IMR-90 (cell line): ENCODE results near the gene RUNX3. TPM values are rescaled to one million over a fixed set of nuclear protein-coding genes. Genes with fewer than 3 reads are reported as not detected.
A peak's percentile ranks its signal among the peaks of the same experiment; 100 is the strongest.

Experiments
- ATAC-seq: fragments of 200-7000 bp; cut with Tn5 transposase; 2 replicates; pipeline ENCODE4 v1.9.1; 2020; ENCODE audit warnings: low read depth, mild to moderate bottlenecking, moderate library complexity
- BruUV-seq: library from RNA; stranded (reverse); fragments of 400-500 nt; replicated peaks from 2 replicates; lab custom pipeline; 2021; lab: Mats Ljungman, UMichigan
- CTCF ChIA-PET: fragments of 300-600 bp; formaldehyde crosslinking; extraction: SDS; loops from one replicate; lab custom pipeline; 2021; ENCODE audit warnings: antibody characterized with exemption; lab: Yijun Ruan, JAX
- POLR2A ChIA-PET: fragments of 300-600 bp; sonication (Branson Sonifier 250); formaldehyde crosslinking; loops from one replicate; lab custom pipeline; 2022; ENCODE audit warnings: antibody characterized with exemption; ENCODE audit not compliant: unreplicated experiment; lab: Charles Lee
- DNase-seq: peaks from one replicate; pipeline ENCODE4 v3.0.0; 2013
- H2AFZ ChIP-seq: replicated peaks from 2 replicates; pipeline ENCODE3; 2013; ENCODE audit warnings: low read length, mild to moderate bottlenecking; ENCODE audit not compliant: poor library complexity
- H2AK5ac ChIP-seq: 2 replicates; pipeline ENCODE4 v1.6.1; 2013; ENCODE audit warnings: low read depth, low read length, inconsistent platforms
- H2AK9ac ChIP-seq: replicated peaks from 2 replicates; pipeline ENCODE3; 2013; ENCODE audit warnings: mild to moderate bottlenecking, low read depth, low read length, moderate library complexity; ENCODE audit not compliant: poor library complexity
- H2BK120ac ChIP-seq: 2 replicates; pipeline ENCODE4 v1.6.1; 2013; ENCODE audit warnings: low read depth, low read length, inconsistent platforms
- H2BK15ac ChIP-seq: 3 replicates; pipeline ENCODE4 v1.6.1; 2013; ENCODE audit warnings: low read depth, low read length, inconsistent platforms
- H2BK20ac ChIP-seq: 2 replicates; pipeline ENCODE4 v1.6.1; 2013; ENCODE audit warnings: low read depth, mild to moderate bottlenecking, inconsistent platforms, low read length, moderate library complexity
- H2BK5ac ChIP-seq: 2 replicates; pipeline ENCODE4 v1.6.1; 2013; ENCODE audit warnings: mild to moderate bottlenecking, low read depth, low read length, inconsistent platforms; ENCODE audit not compliant: poor library complexity, severe bottlenecking
- H3K14ac ChIP-seq: replicated peaks from 2 replicates; pipeline ENCODE4 v1.6.1; 2013; ENCODE audit warnings: low read depth, low read length, inconsistent platforms
- H3K18ac ChIP-seq: 2 replicates; pipeline ENCODE4 v1.6.1; 2013; ENCODE audit warnings: low read depth, low read length, control low read depth
- H3K23ac ChIP-seq: 2 replicates; pipeline ENCODE4 v1.6.1; 2013; ENCODE audit warnings: low read depth, low read length, inconsistent platforms
- H3K27ac ChIP-seq: 2 replicates; pipeline ENCODE4 v1.5.1; 2013; ENCODE audit warnings: mild to moderate bottlenecking, control low read depth, low read length; ENCODE audit not compliant: insufficient read depth
- H3K27me3 ChIP-seq: 2 replicates; pipeline ENCODE4 v1.6.1; 2013; ENCODE audit warnings: low read length; ENCODE audit not compliant: control insufficient read depth, insufficient read depth
- H3K36me3 ChIP-seq: 2 replicates; pipeline ENCODE4 v1.6.1; 2013; ENCODE audit warnings: low read length, mixed read lengths; ENCODE audit not compliant: control insufficient read depth, insufficient read depth
- H3K4ac ChIP-seq: 2 replicates; pipeline ENCODE4 v1.6.1; 2013; ENCODE audit warnings: low read depth, low read length, inconsistent platforms
- H3K4me1 ChIP-seq: 2 replicates; pipeline ENCODE4 v1.6.1; 2013; ENCODE audit warnings: low read length, mixed read lengths; ENCODE audit not compliant: control insufficient read depth, insufficient read depth
- H3K4me2 ChIP-seq: 2 replicates; pipeline ENCODE4 v1.6.1; 2013; ENCODE audit warnings: low read depth, mild to moderate bottlenecking, control low read depth, low read length, moderate library complexity
- H3K4me3 ChIP-seq: 2 replicates; pipeline ENCODE4 v1.5.1; 2013; ENCODE audit warnings: low read depth, mild to moderate bottlenecking, control low read depth, low read length, moderate library complexity; ENCODE audit not compliant: insufficient read depth
- H3K56ac ChIP-seq: 2 replicates; pipeline ENCODE4 v1.6.1; 2013; ENCODE audit warnings: low read length, inconsistent platforms; ENCODE audit not compliant: insufficient read depth; ENCODE audit errors: extremely low read depth
- H3K79me1 ChIP-seq, 2 experiments: 2 replicates each; pipeline ENCODE4 v1.6.1; 2013; ENCODE audit warnings: low read length in 2 of 2, inconsistent platforms in 1 of 2, low read depth in 1 of 2
- H3K9ac ChIP-seq: 2 replicates; pipeline ENCODE4 v1.6.1; 2013; ENCODE audit warnings: low read depth, low read length, control low read depth
- H3K9me1 ChIP-seq: 2 replicates; pipeline ENCODE4 v1.6.1; 2013; ENCODE audit warnings: low read length, inconsistent platforms; ENCODE audit not compliant: insufficient read depth
- H3K9me3 ChIP-seq: 2 replicates; pipeline ENCODE4 v1.6.1; 2013; ENCODE audit warnings: low read length; ENCODE audit not compliant: control insufficient read depth, insufficient read depth
- H4K20me1 ChIP-seq: 2 replicates; pipeline ENCODE4 v1.6.1; 2013; ENCODE audit warnings: low read length, inconsistent platforms; ENCODE audit not compliant: insufficient read depth
- H4K5ac ChIP-seq: 2 replicates; pipeline ENCODE4 v1.6.1; 2013; ENCODE audit warnings: mild to moderate bottlenecking, low read depth, low read length, control low read depth
- H4K8ac ChIP-seq, 2 experiments: 2 replicates each; pipeline ENCODE4 v1.6.1; 2013; ENCODE audit warnings: low read depth in 2 of 2, low read length in 2 of 2, control low read depth in 1 of 2, inconsistent platforms in 1 of 2
- H4K91ac ChIP-seq: 2 replicates; pipeline ENCODE4 v1.6.1; 2013; ENCODE audit warnings: low read depth, low read length, inconsistent platforms; ENCODE audit not compliant: insufficient read depth
- CTCF ChIP-seq: conservative IDR thresholded peaks from 2 replicates; pipeline ENCODE4 v1.5.1; 2012; ENCODE audit warnings: mild to moderate bottlenecking, low read depth, low read length, improper control_type of control experiment
- FOS ChIP-seq: fragments of 150-350 bp; IDR thresholded peaks from 2 replicates; pipeline ENCODE4 v1.6.1; 2016; ENCODE audit warnings: low read depth, low read length
- MAFK ChIP-seq: IDR thresholded peaks from 2 replicates; pipeline ENCODE4 v1.6.1; 2012; ENCODE audit warnings: low read depth, low read length, improper control_type of control experiment
- MAZ ChIP-seq: IDR thresholded peaks from 2 replicates; pipeline ENCODE4 v1.6.1; 2012; ENCODE audit warnings: low read depth, mild to moderate bottlenecking, low read length, improper control_type of control experiment, moderate library complexity, borderline replicate concordance
- RAD21 ChIP-seq: IDR thresholded peaks from 2 replicates; pipeline ENCODE4 v1.6.1; 2012; ENCODE audit warnings: low read length, improper control_type of control experiment
- SMC3 ChIP-seq: fragments of 150-350 bp; IDR thresholded peaks from 2 replicates; pipeline ENCODE4 v1.6.1; 2016; ENCODE audit warnings: low read depth, mild to moderate bottlenecking, antibody characterized with exemption, low read length, moderate library complexity
- USF2 ChIP-seq: fragments of 150-350 bp; IDR thresholded peaks from 2 replicates; pipeline ENCODE4 v1.6.1; 2017; ENCODE audit warnings: mild to moderate bottlenecking, antibody characterized with exemption, low read length, low read depth
- WGBS, 2 experiments: methylation state at CpG; one replicate each; pipeline versions ENCODE4 v1.1.5 to v1.1.7; 2013; ENCODE audit warnings: missing lambda C conversion rate in 2 of 2; ENCODE audit not compliant: insufficient read length in 1 of 2; ENCODE audit errors: extremely low coverage in 2 of 2; 5-methylcytosine and 5-hydroxymethylcytosine counted together
- dilution Hi-C: fragments of 300-500 bp; cut with HindIII; formaldehyde crosslinking; loops from one replicate; pipeline ENCODE4 v1.14.3; 2018; ENCODE audit warnings: low sequenced_read_pairs; ENCODE audit not compliant: unreplicated experiment
- in situ Hi-C: fragments of 300-500 bp; cut with MboI; formaldehyde crosslinking; loops from 3 replicates; pipeline ENCODE4 v1.14.3; 2019; ENCODE audit warnings: low sequenced_read_pairs, inconsistent platforms, mixed read lengths
- intact Hi-C: fragments of 100-400 bp; cut with micrococcal nuclease; formaldehyde crosslinking; loops from 2 replicates; pipeline ENCODE4 v1.10.0; 2022
- polyA plus RNA-seq, 3 experiments: library from polyadenylated mRNA; depleted of rRNA; stranded (reverse); fragments of >200 nt; gene quantifications; 2 replicates each; pipeline ENCODE4 v1.2.3, GENCODE V29; 2012; ENCODE audit warnings: low replicate concordance in 1 of 3
- total RNA-seq: library from RNA; depleted of rRNA; stranded (reverse); fragments of >200 nt; gene quantifications from 2 replicates; pipeline ENCODE4 v1.2.3, GENCODE V29; 2012

RUNX3 gene
- total and polyA plus RNA-seq, 2 of the 4 experiments (the other 2 are of a cell fraction) = 0.07 TPM; not detected in 1

- ChIA-PET CTCF (interaction anchor here (0.6 to 1.8 kb wide), 6 partner anchors 12 to 169 kb away, joined by 3 to 7 read pairs (median 3); no protein-coding TSS in a partner anchor), POLR2A (no interaction called here)
- Histone ChIP-seq H3K79me1 (no peaks in the 10 kb centered on the region), H4K20me1 (peaks cover 18% of the 10 kb centered on the region), H3K56ac (no peak overlapping the region), H2AFZ (peak overlapping the region; percentile 81), H2BK5ac (no peak overlapping the region), H3K9me1 (no peaks in the 10 kb centered on the region; the same call in 1 of the 2 replicates), H3K4ac (no peak overlapping the region), H3K4me3 (no peak overlapping the region), H4K91ac (peak overlapping the region; percentile 19; the same call in 1 of the 2 replicates), H3K23ac (no peak overlapping the region), H3K9ac (no peak overlapping the region), H3K36me3 (no peaks in the 10 kb centered on the region), H2BK120ac (no peak overlapping the region), H3K18ac (no peak overlapping the region), H3K27ac (no peak overlapping the region), H3K27me3 (peaks cover 80% of the 10 kb centered on the region), H3K9me3 (no peaks in the 10 kb centered on the region; the same call in 1 of the 2 replicates), H2BK15ac (peak overlapping the region; percentile 10; the same call in 1 of the 3 replicates), H4K5ac (no peak overlapping the region), H2AK5ac (peak overlapping the region; percentile 30; the same call in 1 of the 2 replicates), H4K8ac (peak overlapping the region in 1 of 2 experiments; percentile 54; a peak in 2 of 4 replicates), H2AK9ac (no peak overlapping the region), H3K4me2 (peak overlapping the region; percentile 69), H3K14ac (no peak overlapping the region), H2BK20ac (no peak overlapping the region), H3K4me1 (peaks cover 2% of the 10 kb centered on the region; the same call in 1 of the 2 replicates)
- TF ChIP-seq SMC3 (peak; percentile 65), FOS (no peak), USF2 (no peak), CTCF (peak; percentile 72), RAD21 (peak; percentile 79), MAZ (peak; percentile 15; the same call in 1 of the 2 replicates), MAFK (no peak)
- BruUV-seq = no TSS peak
- in situ Hi-C loops = loop anchor here (5.0 to 10.0 kb wide), 2 partner anchors 170 to 273 kb away; no protein-coding TSS in a partner anchor
- intact Hi-C loops = loop anchor here (1.0 to 2.0 kb wide), 3 partner anchors 105 to 273 kb away; no protein-coding TSS in a partner anchor
- WGBS, 2 experiments = 0% methylated on average over 24 of the region's 34 CpGs; no CpG with 5 or more reads in 1 of the 2 experiments
- DNase-seq = no peak
- peak; percentile 85 for ATAC-seq
- dilution Hi-C loops = no loop called here
Measured at GRCh38 chr1:24932284-24932683, 2.2 kb upstream of the RUNX3 start.
